ENCODE results near the gene HIPK1. TPM values are rescaled to one million over a fixed set of nuclear protein-coding genes. Genes with fewer than 3 reads are reported as not detected.

Gene HIPK1
- total RNA-seq, 4 donors from 2014 or later, result 64.8 to 92.3 (median 76.9) TPM

DNA sequence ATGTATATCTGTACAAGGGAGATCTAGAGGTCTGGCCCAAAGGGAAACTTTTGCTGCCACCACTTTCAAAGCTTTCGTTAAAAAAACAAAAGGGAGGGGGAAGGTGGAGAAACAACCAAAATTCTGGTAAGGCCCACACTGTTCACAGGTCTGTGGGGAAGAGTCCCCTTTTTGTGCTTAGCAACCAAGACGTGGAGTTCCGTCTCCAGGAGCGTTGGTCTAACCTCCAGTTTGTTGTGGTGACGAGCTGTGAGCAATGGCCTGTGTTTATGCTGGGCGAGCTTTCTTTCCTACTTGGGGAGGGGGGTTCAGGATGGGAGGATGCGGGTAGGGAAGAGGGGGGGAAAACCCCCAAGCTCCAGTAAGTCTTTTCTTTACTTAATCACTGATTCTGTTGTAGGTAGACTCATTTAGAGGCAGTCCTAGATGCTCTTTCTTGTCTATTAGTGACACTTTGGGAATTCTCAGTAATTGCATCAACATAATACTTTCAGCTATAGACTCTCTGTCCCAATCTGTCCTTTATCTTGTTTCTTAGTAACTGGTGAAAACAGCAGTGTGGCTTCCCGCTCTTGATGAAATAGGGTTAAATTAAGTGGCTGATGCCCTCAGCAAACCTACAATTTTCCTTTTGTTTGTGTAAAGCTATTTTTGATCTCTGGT, 1.5 kb downstream of the HIPK1 start:
- H3K4me3 ChIP-seq, result peak overlapping the region; percentile 77 to 93
- H3K27ac ChIP-seq, result peak overlapping the region; percentile 82 to 99 (median 98)
- TF ChIP-seq POLR2A (IDR thresholded peaks at IDR 0.05), result no peak
- no peak for TF ChIP-seq EP300 (IDR thresholded peaks at IDR 0.05)
- TF ChIP-seq, protein P1, sequence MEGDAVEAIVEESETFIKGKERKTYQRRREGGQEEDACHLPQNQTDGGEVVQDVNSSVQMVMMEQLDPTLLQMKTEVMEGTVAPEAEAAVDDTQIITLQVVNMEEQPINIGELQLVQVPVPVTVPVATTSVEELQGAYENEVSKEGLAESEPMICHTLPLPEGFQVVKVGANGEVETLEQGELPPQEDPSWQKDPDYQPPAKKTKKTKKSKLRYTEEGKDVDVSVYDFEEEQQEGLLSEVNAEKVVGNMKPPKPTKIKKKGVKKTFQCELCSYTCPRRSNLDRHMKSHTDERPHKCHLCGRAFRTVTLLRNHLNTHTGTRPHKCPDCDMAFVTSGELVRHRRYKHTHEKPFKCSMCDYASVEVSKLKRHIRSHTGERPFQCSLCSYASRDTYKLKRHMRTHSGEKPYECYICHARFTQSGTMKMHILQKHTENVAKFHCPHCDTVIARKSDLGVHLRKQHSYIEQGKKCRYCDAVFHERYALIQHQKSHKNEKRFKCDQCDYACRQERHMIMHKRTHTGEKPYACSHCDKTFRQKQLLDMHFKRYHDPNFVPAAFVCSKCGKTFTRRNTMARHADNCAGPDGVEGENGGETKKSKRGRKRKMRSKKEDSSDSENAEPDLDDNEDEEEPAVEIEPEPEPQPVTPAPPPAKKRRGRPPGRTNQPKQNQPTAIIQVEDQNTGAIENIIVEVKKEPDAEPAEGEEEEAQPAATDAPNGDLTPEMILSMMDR (IDR thresholded peaks at IDR 0.05), result no peak
- peak; percentile 12 for TF ChIP-seq POLR2AphosphoS5 (IDR thresholded peaks at IDR 0.05)
- H3K9me3 ChIP-seq, result no peaks in the 10 kb centered on the region
- no peak for ATAC-seq
- no peaks in the 10 kb centered on the region for H3K27me3 ChIP-seq
- WGBS, 2 donors (ENCODE audit: low coverage in 1 of 2), result 0 to 2% methylated on average over 2 to 6 of the region's 8 CpGs
- H3K36me3 ChIP-seq, result no peaks in the 10 kb centered on the region
- peaks cover 0 to 58% (median 20%) of the 10 kb centered on the region in 3 donors for H3K4me1 ChIP-seq

DNA sequence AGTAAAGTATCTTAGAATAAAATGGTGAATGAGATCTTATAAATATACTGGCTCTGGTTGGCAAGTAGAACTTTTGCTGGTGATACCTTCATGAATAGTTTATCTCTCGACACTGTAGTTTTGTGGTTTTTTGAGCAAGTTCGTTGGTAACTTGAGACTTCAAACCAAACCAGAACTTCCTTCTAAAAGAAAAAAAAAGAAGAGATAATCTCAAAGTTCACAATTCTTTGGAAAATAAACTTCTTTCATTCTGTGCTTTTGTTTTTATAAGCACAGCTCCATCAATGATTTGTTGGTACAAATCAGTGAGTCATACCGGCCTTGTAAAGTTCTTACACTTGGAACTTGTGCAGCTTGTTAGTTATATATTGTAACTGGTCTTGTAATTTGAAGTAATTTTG, 2.3 kb downstream of the HIPK1 start:
- Histone ChIP-seq H3K27ac (peak overlapping the region; percentile 45 to 99 (median 90)), H3K4me3 (peak overlapping the region in 1 of 2 donors; percentile 93), H3K9me3 (no peaks in the 10 kb centered on the region), H3K36me3 (no peaks in the 10 kb centered on the region), H3K27me3 (no peaks in the 10 kb centered on the region), H3K4me1 (peaks cover 0 to 63% (median 20%) of the 10 kb centered on the region in 3 donors)
- TF ChIP-seq POLR2A (IDR thresholded peaks at IDR 0.05) (no peak), EP300 (IDR thresholded peaks at IDR 0.05) (no peak)
- 13 to 20% methylated on average over 3 of the region's 3 CpGs for WGBS, 2 donors (ENCODE audit: low coverage in 1 of 2)
- ATAC-seq, result no peak

DNA sequence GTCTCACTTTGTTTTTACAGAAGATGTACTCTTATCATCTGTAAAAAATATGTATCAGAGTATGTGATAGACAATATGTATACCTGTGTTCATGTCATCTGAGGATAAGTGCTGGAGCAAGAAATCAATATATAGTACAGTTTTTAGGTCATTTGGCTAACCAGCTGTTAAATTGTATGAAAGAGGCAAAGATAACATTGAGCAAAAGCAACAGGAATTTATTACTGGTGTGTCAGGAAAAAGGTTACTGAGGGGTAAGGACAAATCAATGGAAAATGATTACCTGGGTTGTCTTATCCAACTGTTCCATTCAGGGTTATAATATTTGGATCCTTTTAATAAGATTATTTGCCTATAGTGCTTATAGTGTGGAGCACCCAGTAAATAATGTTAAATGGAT, 4.9 kb downstream of the HIPK1 start:
- no peak for ATAC-seq
- peaks cover 0 to 74% (median 20%) of the 10 kb centered on the region in 3 donors for H3K4me1 ChIP-seq

DNA sequence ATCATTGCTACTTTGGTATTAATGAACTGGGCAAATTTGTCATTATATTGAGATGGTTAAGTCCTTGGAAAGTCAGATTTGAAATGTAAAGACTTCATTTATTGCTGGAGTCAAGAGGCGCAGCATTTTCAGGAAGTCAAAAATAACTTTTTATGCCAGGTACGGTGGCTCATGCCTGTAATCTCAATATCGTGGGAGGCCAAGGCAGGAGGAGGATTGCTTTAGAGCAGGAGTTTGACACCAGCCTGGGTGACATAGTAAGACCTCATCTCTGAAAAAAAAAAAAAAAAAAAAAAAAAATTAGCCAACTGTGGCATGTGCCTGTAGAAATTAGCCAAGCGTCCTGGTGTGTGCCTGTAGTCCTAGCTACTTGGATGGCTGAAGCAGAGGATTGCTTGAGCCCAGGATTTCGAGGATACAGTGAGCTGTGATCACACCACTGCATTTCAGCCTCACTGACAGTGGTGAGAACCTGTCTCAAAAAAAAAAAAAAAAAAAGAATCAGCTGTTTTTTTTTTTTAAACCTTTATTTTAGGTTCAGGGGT, 5.5 kb downstream of the HIPK1 start:
- WGBS, 2 donors (ENCODE audit: low coverage in 1 of 2), result 46 to 61% methylated on average over 4 to 5 of the region's 5 CpGs
- TF ChIP-seq EP300 (IDR thresholded peaks at IDR 0.05) (no peak), POLR2A (IDR thresholded peaks at IDR 0.05) (no peak), POLR2AphosphoS5 (IDR thresholded peaks at IDR 0.05) (no peak)
- TF ChIP-seq, protein P1 (IDR thresholded peaks at IDR 0.05), result no peak
- no peaks in the 10 kb centered on the region for H3K36me3 ChIP-seq
- no peaks in the 10 kb centered on the region for H3K9me3 ChIP-seq
- no peaks in the 10 kb centered on the region for H3K27me3 ChIP-seq
- no peak for ATAC-seq
- peaks cover 0 to 79% (median 25%) of the 10 kb centered on the region in 3 donors for H3K4me1 ChIP-seq
- no peak overlapping the region for H3K27ac ChIP-seq
- no peak overlapping the region for H3K4me3 ChIP-seq

More for the DNA sequence above, 4.9 kb downstream of the HIPK1 start:
- Histone ChIP-seq H3K9me3 (no peaks in the 10 kb centered on the region), H3K27me3 (no peaks in the 10 kb centered on the region), H3K27ac (no peak overlapping the region), H3K4me3 (no peak overlapping the region), H3K36me3 (no peaks in the 10 kb centered on the region)
- TF ChIP-seq, protein P1 (IDR thresholded peaks at IDR 0.05), result no peak
- TF ChIP-seq EP300 (IDR thresholded peaks at IDR 0.05) (no peak), POLR2AphosphoS5 (IDR thresholded peaks at IDR 0.05) (no peak)

DNA sequence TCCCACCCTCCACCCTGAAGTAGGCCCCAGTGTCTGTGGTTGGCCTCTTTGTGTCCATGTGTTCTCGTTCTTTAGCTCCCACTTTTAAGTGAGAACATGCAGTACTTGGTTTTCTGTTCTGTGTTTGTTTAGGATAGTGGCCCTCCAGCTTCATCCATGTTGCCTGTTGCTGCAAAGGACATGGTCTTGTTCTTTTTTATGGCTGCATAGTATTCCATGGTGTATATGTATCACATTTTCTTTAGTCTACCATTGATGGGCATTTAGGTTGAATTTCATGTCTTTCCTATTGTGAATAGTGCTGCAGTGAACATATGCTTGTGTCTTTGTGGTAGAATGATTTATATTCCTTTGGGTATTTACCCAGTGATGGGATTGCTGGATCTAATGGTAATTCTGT, 6.1 kb downstream of the HIPK1 start:
- H3K27ac ChIP-seq, result no peak overlapping the region
- no peak for ATAC-seq
- no peaks in the 10 kb centered on the region for H3K27me3 ChIP-seq
- H3K4me1 ChIP-seq, result peaks cover 0 to 85% (median 29%) of the 10 kb centered on the region in 3 donors
- H3K36me3 ChIP-seq, result no peaks in the 10 kb centered on the region
- TF ChIP-seq, protein P1 (IDR thresholded peaks at IDR 0.05), result no peak
- TF ChIP-seq POLR2A (IDR thresholded peaks at IDR 0.05) (no peak), EP300 (IDR thresholded peaks at IDR 0.05) (no peak), POLR2AphosphoS5 (IDR thresholded peaks at IDR 0.05) (no peak)
- H3K4me3 ChIP-seq, result no peak overlapping the region
- WGBS, 2 donors (ENCODE audit: low coverage in 1 of 2), result 100% methylated on average over 1 of the region's 1 CpG
- H3K9me3 ChIP-seq, result no peaks in the 10 kb centered on the region

Measured in gastroesophageal sphincter (tissue), 4 donors.